Nephron progenitor cell (in vitro differentiated cells): ENCODE results near the gene PRR11.
A peak's percentile ranks its signal among the peaks of the same experiment; 100 is the strongest.

Source experiments
- DNase-seq: peaks from one replicate; pipeline ENCODE4 v3.0.0; 2021
- H3K27ac Mint-ChIP-seq: 2 replicates; pipeline ENCODE4 v1.8.0; 2021; ENCODE audit warnings: mild to moderate bottlenecking, moderate library complexity, mixed read lengths
- H3K27me3 Mint-ChIP-seq: 2 replicates; pipeline ENCODE4 v1.8.0; 2021; ENCODE audit warnings: mild to moderate bottlenecking, low read depth, mixed read lengths; ENCODE audit not compliant: poor library complexity
- H3K36me3 Mint-ChIP-seq: 2 replicates; pipeline ENCODE4 v1.8.0; 2021; ENCODE audit warnings: low read depth, mixed read lengths
- H3K4me1 Mint-ChIP-seq: 2 replicates; pipeline ENCODE4 v1.8.0; 2021; ENCODE audit warnings: mixed read lengths
- H3K4me3 Mint-ChIP-seq: 2 replicates; pipeline ENCODE4 v1.8.0; 2021; ENCODE audit warnings: mild to moderate bottlenecking, moderate library complexity, mixed read lengths
- H3K9me3 Mint-ChIP-seq: 2 replicates; pipeline ENCODE4 v1.8.0; 2021; ENCODE audit warnings: mild to moderate bottlenecking, moderate library complexity, mixed read lengths
- CTCF ChIP-seq: fragments of 200-600 bp; sonication (generic); IDR thresholded peaks from 2 replicates; pipeline ENCODE4 v1.5.0; 2021; ENCODE audit warnings: antibody characterized with exemption

Gene PRR11

GRCh38 chr17:59155439-59156177 lies at the start of gene PRR11:
Gene PRR11 (plus strand): TSS chr17:59155746. CDS start chr17:59169753, 14,007 bp downstream.
- TF ChIP-seq CTCF, result no peak
- Mint-ChIP-seq H3K4me3 (no peak within 1 kb of the TSS), H3K4me1 (peaks cover 52% of the 10 kb centered on the region), H3K27me3 (peaks cover 2% of the 10 kb centered on the region), H3K27ac (no peak within 1 kb of the TSS), H3K36me3 (peaks cover 20% of the 10 kb centered on the region), H3K9me3 (no peaks in the 10 kb centered on the region)
- DNase-seq, result peak; percentile 89

- no peaks in the 10 kb centered on the region for H3K9me3 Mint-ChIP-seq
- no peak for DNase-seq
- H3K4me3 Mint-ChIP-seq, result peak overlapping the region; percentile 93
- TF ChIP-seq CTCF, result no peak
- H3K4me1 Mint-ChIP-seq, result peaks cover 25% of the 10 kb centered on the region
- H3K27ac Mint-ChIP-seq, result peak overlapping the region; percentile 95
- no peaks in the 10 kb centered on the region for H3K27me3 Mint-ChIP-seq
- peaks cover 31% of the 10 kb centered on the region for H3K36me3 Mint-ChIP-seq
Observed at GRCh38 chr17:59105852-59106462, 49.6 kb upstream of the PRR11 start.

DNA sequence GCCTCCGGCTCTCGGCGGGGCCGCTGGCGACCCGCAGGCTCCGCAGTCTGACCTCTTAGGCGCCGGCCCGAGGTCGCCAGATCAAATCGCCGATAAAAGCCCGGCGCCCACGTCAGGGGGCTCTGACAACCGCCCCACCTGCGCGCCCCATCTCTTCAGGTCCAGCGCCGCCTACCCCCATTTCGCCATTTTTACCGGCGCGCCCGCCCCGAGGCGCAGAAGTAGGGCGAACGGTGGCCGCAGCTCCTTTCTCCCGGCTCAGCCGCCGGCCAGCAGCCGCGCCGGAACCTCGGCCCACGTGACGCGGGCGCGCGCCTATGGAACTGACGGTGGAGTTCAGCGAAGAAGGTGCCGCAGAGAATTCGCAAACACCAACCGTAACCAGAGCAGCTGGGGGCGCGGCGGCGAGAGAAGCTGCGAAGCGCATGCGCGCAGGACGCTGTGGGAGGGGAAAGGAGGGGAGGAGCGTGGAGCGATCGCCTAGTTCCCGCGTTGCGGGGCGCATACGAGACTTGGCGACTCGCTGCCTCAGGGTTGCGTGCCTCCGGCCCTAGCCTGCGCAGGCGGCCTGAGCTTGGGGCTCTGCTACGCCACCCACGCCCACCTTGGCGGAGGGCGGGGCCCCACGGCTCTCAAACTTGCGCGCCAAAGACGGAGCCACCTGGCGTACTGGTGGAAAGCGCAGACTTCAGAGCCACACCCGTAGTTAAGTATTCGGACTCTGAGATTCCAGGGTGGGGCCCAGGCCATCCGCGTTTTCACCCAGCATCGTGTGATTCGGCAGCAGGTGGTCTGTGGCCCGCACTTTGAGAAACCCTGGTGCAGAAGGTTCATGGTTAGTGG lies 48.9 kb upstream of the PRR11 start, which contains the start of gene TRIM37:
TSS of gene TRIM37 (minus strand) at position 418 of the 843 bp plus-strand sequence. CDS start 419 bp downstream, outside the sequence.
- TF ChIP-seq CTCF, result no peak
- peak within 1 kb of the TSS; percentile 95 for H3K27ac Mint-ChIP-seq
- peak; percentile 99 for DNase-seq
- peaks cover 34% of the 10 kb centered on the region for H3K36me3 Mint-ChIP-seq
- H3K27me3 Mint-ChIP-seq, result no peaks in the 10 kb centered on the region
- H3K4me1 Mint-ChIP-seq, result peaks cover 25% of the 10 kb centered on the region
- H3K4me3 Mint-ChIP-seq, result peak within 1 kb of the TSS; percentile 93
- no peaks in the 10 kb centered on the region for H3K9me3 Mint-ChIP-seq

- Mint-ChIP-seq H3K4me1 (peaks cover 25% of the 10 kb centered on the region), H3K27me3 (no peaks in the 10 kb centered on the region), H3K27ac (peak overlapping the region; percentile 59), H3K36me3 (peaks cover 40% of the 10 kb centered on the region), H3K4me3 (peak overlapping the region; percentile 93), H3K9me3 (no peaks in the 10 kb centered on the region)
- DNase-seq, result no peak
- TF ChIP-seq CTCF, result no peak
Observed at GRCh38 chr17:59107306-59107670, 48.3 kb upstream of the PRR11 start.

- H3K36me3 Mint-ChIP-seq, result peaks cover 41% of the 10 kb centered on the region
- no peak for TF ChIP-seq CTCF
- peaks cover 25% of the 10 kb centered on the region for H3K4me1 Mint-ChIP-seq
- no peaks in the 10 kb centered on the region for H3K27me3 Mint-ChIP-seq
- H3K4me3 Mint-ChIP-seq, result peak overlapping the region; percentile 13
- H3K27ac Mint-ChIP-seq, result no peak overlapping the region
- DNase-seq, result no peak
- no peaks in the 10 kb centered on the region for H3K9me3 Mint-ChIP-seq
Observed at GRCh38 chr17:59108400-59109102, 47.0 kb upstream of the PRR11 start.
